HG02571 (cell line): ENCODE measurements around the gene TRIM38.
A peak's percentile ranks its signal among the peaks of the same experiment; 100 is the strongest.
"Not testable (repeated sequence)": the region's sequence is repeated elsewhere in the genome, so short reads cannot be mapped to it uniquely, and the experiment has no call there.

Experiments
- ATAC-seq: cut with Tn5 transposase; IDR thresholded peaks from one replicate; pipeline ENCODE4 v1.9.1; 2021; ENCODE audit warnings: mild to moderate bottlenecking, moderate library complexity; ENCODE audit not compliant: unreplicated experiment

Gene TRIM38

GRCh38 chr6:25939593-25939992 is 23.0 kb upstream of the TRIM38 start:
- no peak for ATAC-seq

- no peak for ATAC-seq
Observed at GRCh38 chr6:25942561-25943147, 19.9 kb upstream of the TRIM38 start.

- ATAC-seq = no peak
Observed at GRCh38 chr6:25943887-25944286, 18.7 kb upstream of the TRIM38 start.

- ATAC-seq = peak; percentile 89
Observed at GRCh38 chr6:25944688-25945574, 17.7 kb upstream of the TRIM38 start.

GRCh38 chr6:25945738-25946137 is 16.9 kb upstream of the TRIM38 start:
- not testable (repeated sequence) for ATAC-seq

- ATAC-seq = no peak
Observed at GRCh38 chr6:25946631-25947030, 16.0 kb upstream of the TRIM38 start.

GRCh38 chr6:25947492-25947891 is 15.1 kb upstream of the TRIM38 start:
- not testable (repeated sequence) for ATAC-seq

GRCh38 chr6:25949695-25950094 is 12.9 kb upstream of the TRIM38 start:
- no peak for ATAC-seq

- ATAC-seq = no peak
Observed at GRCh38 chr6:25950297-25950696, 12.3 kb upstream of the TRIM38 start.

- no peak for ATAC-seq
Observed at GRCh38 chr6:25951296-25952032, 11.1 kb upstream of the TRIM38 start.

GRCh38 chr6:25952535-25952934 is 10.1 kb upstream of the TRIM38 start:
- no peak for ATAC-seq

- ATAC-seq = no peak
Observed at GRCh38 chr6:25953733-25954132, 8.9 kb upstream of the TRIM38 start.

- ATAC-seq = no peak
Observed at GRCh38 chr6:25954756-25955155, 7.8 kb upstream of the TRIM38 start.

GRCh38 chr6:25956226-25956625 is 6.4 kb upstream of the TRIM38 start:
- no peak for ATAC-seq

GRCh38 chr6:25958700-25959162 is 3.9 kb upstream of the TRIM38 start:
- ATAC-seq = no peak

- no peak for ATAC-seq
Observed at GRCh38 chr6:25959890-25960536, 2.6 kb upstream of the TRIM38 start.

GRCh38 chr6:25960734-25961133 is 1.9 kb upstream of the TRIM38 start:
- ATAC-seq = no peak

GRCh38 chr6:25961619-25962148 is 918 bp upstream of the TRIM38 start:
- ATAC-seq = no peak

- ATAC-seq = no peak
Observed at GRCh38 chr6:25963426-25964123, 973 bp downstream of the TRIM38 start.

GRCh38 chr6:25965058-25965457 is 2.5 kb downstream of the TRIM38 start:
- no peak for ATAC-seq
